Stimulated activated CD4-positive, alpha-beta T cell treated with anti-CD3 and anti-CD28 coated beads, Interleukin-12 subunit alpha, Interleukin-12 subunit beta, amount 100 ng/mL, for 48 hours (primary cell): Measurements from ENCODE around the gene ELF3.
"Not testable (repeated sequence)": the region's sequence is repeated elsewhere in the genome, so short reads cannot be mapped to it uniquely, and the experiment has no call there.

Source experiments
- DNase-seq, 3 donors: peaks; one replicate each; pipeline ENCODE4 v3.0.0-alpha.2; 2020; ENCODE audit warnings: low read depth in 2 of 3, low spot score in 1 of 3

The ELF3 gene

GRCh38 chr1:202034149-202034682, 23.8 kb downstream of the ELF3 start:
- no peak for DNase-seq

- no peak for DNase-seq
These were observed 24.5 kb downstream of the ELF3 start for GRCh38 chr1:202034683-202035462.

- no peak for DNase-seq
These were observed 26.4 kb downstream of the ELF3 start for GRCh38 chr1:202036595-202037387.

- DNase-seq, result no peak
These were observed 27.4 kb downstream of the ELF3 start for GRCh38 chr1:202037706-202038296.

- no peak for DNase-seq
These were observed 28.4 kb downstream of the ELF3 start for GRCh38 chr1:202038688-202039346.

- DNase-seq, result no peak
These were observed 35.3 kb downstream of the ELF3 start for GRCh38 chr1:202045705-202046104.

GRCh38 chr1:202046227-202046626, 35.8 kb downstream of the ELF3 start:
- DNase-seq, result no peak

GRCh38 chr1:202046748-202047708, 36.6 kb downstream of the ELF3 start:
- no peak for DNase-seq

- no peak for DNase-seq
These were observed 37.6 kb downstream of the ELF3 start for GRCh38 chr1:202047977-202048376.

GRCh38 chr1:202049129-202049528, 38.7 kb downstream of the ELF3 start:
- no peak for DNase-seq

- no peak for DNase-seq
These were observed 43.7 kb downstream of the ELF3 start for GRCh38 chr1:202054094-202054493.

- not testable (repeated sequence) for DNase-seq
These were observed 44.3 kb downstream of the ELF3 start for GRCh38 chr1:202054673-202055072.

GRCh38 chr1:202056644-202057334, 46.4 kb downstream of the ELF3 start:
- DNase-seq, result no peak

GRCh38 chr1:202057335-202057704, 46.9 kb downstream of the ELF3 start:
- not testable (repeated sequence) for DNase-seq

- no peak for DNase-seq
These were observed 47.9 kb downstream of the ELF3 start for GRCh38 chr1:202058001-202058908.

GRCh38 chr1:202061055-202061454, 50.7 kb downstream of the ELF3 start:
- DNase-seq, result no peak

- not testable (repeated sequence) for DNase-seq
These were observed 51.4 kb downstream of the ELF3 start for GRCh38 chr1:202061787-202062186.

- DNase-seq, result not testable (repeated sequence)
These were observed 52.2 kb downstream of the ELF3 start for GRCh38 chr1:202062636-202063035.
